ENCODE measurements around the gene INPP5D.

Gene INPP5D

DNA sequence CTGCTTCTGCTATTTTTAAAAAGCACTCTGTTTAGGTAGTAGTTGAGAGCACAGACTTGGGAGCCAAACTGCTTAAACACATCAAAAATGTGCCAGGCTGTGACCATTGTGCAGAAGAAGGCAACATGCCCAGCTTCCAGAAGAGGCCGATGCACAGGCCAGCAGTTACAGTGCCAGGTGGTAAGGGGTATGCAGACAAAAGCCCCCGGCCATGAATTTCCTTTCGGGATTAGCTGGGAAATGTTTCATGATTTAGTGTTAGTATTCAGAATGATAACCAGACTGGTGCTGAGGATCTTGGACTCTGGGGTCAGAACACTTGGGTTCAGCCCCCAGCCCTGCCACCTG lies 151.4 kb downstream of the INPP5D start:
- H3K27me3 ChIP-seq (ENCODE audit: insufficient read depth, low read length) = no peaks in the 10 kb centered on the region
- H2AFZ ChIP-seq (ENCODE audit: low read length, unreplicated experiment) = no peak overlapping the region
- H3K79me2 ChIP-seq (ENCODE audit: control insufficient read depth, insufficient read depth, low read length, unreplicated experiment) = no peaks in the 10 kb centered on the region
- H3K27ac ChIP-seq (ENCODE audit: low read depth, low read length) = no peak overlapping the region
- peak overlapping the region; percentile 54; the same call in 1 of the 2 replicates for H3K4me3 ChIP-seq (ENCODE audit: low read depth, low read length)
- H3K4me1 ChIP-seq (ENCODE audit: control insufficient read depth, insufficient read depth, low read length, unreplicated experiment) = peaks cover 29% of the 10 kb centered on the region
- H3K36me3 ChIP-seq (ENCODE audit: insufficient read depth, low read length) = no peaks in the 10 kb centered on the region

DNA sequence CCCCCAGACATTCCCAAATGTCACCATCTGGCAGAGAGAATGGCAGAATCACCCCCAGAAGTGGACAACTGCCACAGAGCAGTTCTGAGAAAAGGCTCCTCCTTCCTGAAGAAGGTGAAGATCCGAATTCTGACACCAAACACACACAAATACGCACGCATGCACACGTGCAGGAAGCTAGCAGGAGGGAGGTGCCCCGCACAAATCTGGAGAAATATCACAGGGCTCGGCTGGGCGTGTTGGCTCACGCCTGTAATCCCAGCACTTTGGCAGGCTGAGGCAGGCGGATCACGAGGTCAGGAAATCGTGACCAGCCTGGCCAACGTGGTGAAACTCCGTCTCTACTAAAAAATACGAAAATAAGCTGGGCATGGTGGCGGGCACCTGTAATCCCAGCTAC lies 152.9 kb downstream of the INPP5D start:
- Histone ChIP-seq H2AFZ (ENCODE audit: low read length, unreplicated experiment) (no peak overlapping the region), H3K27ac (ENCODE audit: low read depth, low read length) (no peak overlapping the region), H3K27me3 (ENCODE audit: insufficient read depth, low read length) (no peaks in the 10 kb centered on the region), H3K36me3 (ENCODE audit: insufficient read depth, low read length) (no peaks in the 10 kb centered on the region), H3K4me3 (ENCODE audit: low read depth, low read length) (no peak overlapping the region), H3K4me1 (ENCODE audit: control insufficient read depth, insufficient read depth, low read length, unreplicated experiment) (peaks cover 26% of the 10 kb centered on the region), H3K79me2 (ENCODE audit: control insufficient read depth, insufficient read depth, low read length, unreplicated experiment) (no peaks in the 10 kb centered on the region)

DNA sequence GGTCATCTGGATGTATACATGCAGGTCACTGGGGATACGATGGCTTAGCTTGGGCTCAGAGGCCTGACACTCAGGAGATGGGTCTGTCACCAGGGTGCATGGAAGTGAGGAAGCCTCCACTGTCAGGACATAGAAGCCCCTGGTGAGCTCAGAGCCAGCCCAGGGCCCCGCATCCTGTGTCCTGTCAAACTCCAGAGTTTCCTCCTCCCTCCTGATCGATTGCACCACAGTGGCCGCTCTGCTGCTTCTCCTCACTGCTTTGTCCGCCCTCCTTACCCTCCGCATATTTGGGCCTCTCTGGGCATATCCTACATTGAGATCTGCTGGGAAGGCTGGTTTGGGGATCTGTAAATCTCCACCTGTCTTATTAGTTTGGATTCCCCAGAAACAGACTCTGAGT lies 153.8 kb downstream of the INPP5D start:
- Histone ChIP-seq H3K79me2 (ENCODE audit: control insufficient read depth, insufficient read depth, low read length, unreplicated experiment) (no peaks in the 10 kb centered on the region), H3K4me3 (ENCODE audit: low read depth, low read length) (no peak overlapping the region), H3K4me1 (ENCODE audit: control insufficient read depth, insufficient read depth, low read length, unreplicated experiment) (peaks cover 16% of the 10 kb centered on the region), H2AFZ (ENCODE audit: low read length, unreplicated experiment) (no peak overlapping the region), H3K36me3 (ENCODE audit: insufficient read depth, low read length) (no peaks in the 10 kb centered on the region), H3K27ac (ENCODE audit: low read depth, low read length) (no peak overlapping the region), H3K27me3 (ENCODE audit: insufficient read depth, low read length) (no peaks in the 10 kb centered on the region; the same call in 1 of the 2 replicates)

DNA sequence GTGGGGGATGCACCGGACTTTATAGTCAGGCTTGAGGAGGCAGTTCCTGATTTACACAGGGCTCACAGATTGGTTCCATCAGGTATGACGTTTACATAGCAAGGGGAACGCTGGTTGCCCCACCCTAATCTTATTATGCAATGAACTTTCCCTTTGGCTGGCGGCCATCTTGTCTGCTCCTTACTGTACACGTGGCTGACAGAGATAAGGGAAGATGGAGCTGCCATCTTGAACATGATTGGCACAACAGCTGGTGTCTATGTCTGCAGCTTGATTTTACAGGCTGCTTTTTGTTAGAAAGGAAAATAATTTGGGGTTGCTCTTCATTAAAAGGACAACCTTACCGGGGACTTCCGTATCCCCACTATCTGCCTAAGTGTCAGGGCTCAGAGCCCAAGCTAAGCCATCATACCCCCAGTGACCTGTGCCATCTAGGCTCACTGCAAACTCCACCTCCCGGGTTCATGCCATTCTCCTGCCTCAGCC lies 157.8 kb downstream of the INPP5D start:
- Histone ChIP-seq H3K27ac (ENCODE audit: low read depth, low read length) (no peak overlapping the region), H3K36me3 (ENCODE audit: insufficient read depth, low read length) (no peaks in the 10 kb centered on the region), H3K4me3 (ENCODE audit: low read depth, low read length) (no peak overlapping the region), H3K79me2 (ENCODE audit: control insufficient read depth, insufficient read depth, low read length, unreplicated experiment) (no peaks in the 10 kb centered on the region), H3K27me3 (ENCODE audit: insufficient read depth, low read length) (peaks cover 10% of the 10 kb centered on the region), H2AFZ (ENCODE audit: low read length, unreplicated experiment) (no peak overlapping the region), H3K4me1 (ENCODE audit: control insufficient read depth, insufficient read depth, low read length, unreplicated experiment) (no peaks in the 10 kb centered on the region)

DNA sequence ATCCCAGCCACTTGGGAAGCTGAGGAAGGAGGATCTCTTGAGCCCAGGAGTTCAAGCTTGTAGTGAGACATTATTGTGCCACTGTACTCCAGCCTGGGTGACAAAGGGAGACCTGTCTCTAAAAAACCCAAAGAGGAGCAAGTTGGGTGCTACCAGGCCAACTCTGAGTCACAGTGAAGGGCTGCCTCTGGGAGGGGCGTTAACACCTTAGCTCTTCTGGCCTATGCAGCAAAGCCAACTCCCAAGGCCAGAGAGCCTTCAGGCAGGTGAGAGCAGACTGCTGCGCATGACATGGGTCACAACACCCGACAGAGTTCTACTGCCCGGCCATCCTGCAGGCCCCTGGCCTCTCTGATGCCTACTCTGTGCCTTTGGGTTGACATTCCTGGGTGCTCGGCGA lies 158.7 kb downstream of the INPP5D start:
- no peak overlapping the region for H2AFZ ChIP-seq (ENCODE audit: low read length, unreplicated experiment)
- H3K36me3 ChIP-seq (ENCODE audit: insufficient read depth, low read length) = no peaks in the 10 kb centered on the region
- H3K4me3 ChIP-seq (ENCODE audit: low read depth, low read length) = no peak overlapping the region

DNA sequence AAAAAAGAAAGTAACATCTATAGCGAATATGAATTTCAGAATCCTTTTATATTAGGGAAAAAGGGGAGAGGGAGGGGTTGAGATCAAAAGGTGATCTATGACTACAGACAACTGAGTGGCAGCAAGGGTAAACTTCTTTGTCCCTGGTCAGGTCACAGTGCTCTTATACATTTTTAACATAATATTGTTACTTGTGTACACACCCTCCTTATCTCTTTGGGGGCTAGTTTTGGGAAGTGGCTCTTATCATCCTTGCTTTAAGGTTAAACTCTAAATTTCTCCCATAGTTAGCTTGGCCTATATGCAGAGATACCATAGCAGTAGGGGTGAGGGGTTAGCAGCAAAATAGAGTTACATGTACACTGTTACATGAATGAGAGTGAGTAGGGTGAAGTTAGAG lies 159.7 kb downstream of the INPP5D start:
- Histone ChIP-seq H3K4me3 (ENCODE audit: low read depth, low read length) (no peak overlapping the region), H3K36me3 (ENCODE audit: insufficient read depth, low read length) (no peaks in the 10 kb centered on the region), H3K27ac (ENCODE audit: low read depth, low read length) (no peak overlapping the region), H2AFZ (ENCODE audit: low read length, unreplicated experiment) (no peak overlapping the region), H3K4me1 (ENCODE audit: control insufficient read depth, insufficient read depth, low read length, unreplicated experiment) (no peaks in the 10 kb centered on the region), H3K79me2 (ENCODE audit: control insufficient read depth, insufficient read depth, low read length, unreplicated experiment) (no peaks in the 10 kb centered on the region), H3K27me3 (ENCODE audit: insufficient read depth, low read length) (peaks cover 18% of the 10 kb centered on the region)

More for the DNA sequence above, 158.7 kb downstream of the INPP5D start:
- Histone ChIP-seq H3K79me2 (ENCODE audit: control insufficient read depth, insufficient read depth, low read length, unreplicated experiment) (no peaks in the 10 kb centered on the region), H3K4me1 (ENCODE audit: control insufficient read depth, insufficient read depth, low read length, unreplicated experiment) (no peaks in the 10 kb centered on the region), H3K27me3 (ENCODE audit: insufficient read depth, low read length) (peaks cover 10% of the 10 kb centered on the region), H3K27ac (ENCODE audit: low read depth, low read length) (no peak overlapping the region)

DNA sequence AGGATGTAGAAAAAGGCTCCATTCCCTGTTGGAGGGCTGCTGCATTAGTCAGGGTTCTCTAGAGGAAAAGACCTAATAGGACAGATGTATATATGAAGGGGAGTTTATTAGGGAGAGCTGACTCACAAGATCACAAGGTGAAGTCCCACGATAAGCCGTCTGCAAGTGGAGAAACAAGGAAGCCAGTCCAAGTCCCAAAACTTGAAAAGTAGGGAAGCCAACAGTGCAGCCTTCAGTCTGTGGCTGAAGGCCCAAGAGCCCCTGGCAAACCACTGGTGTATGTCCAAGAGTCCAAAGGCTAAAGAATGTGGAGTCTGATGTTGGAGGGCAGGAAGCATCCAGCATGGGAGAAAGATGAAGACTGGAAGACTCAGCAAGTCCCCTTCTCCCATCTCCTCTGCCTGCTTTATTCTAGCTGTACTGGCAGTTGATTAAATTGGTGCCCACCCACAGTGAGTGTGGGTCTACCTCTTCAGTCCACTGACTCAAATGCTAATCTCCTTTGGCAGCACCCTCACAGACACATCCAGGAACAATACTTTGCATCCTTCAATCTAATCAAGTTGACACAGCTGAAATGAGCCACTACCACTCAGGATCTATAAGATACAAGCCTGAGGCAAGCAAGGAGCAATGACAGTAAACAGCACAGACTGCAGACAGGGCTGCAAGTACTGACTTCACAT lies 161.4 kb downstream of the INPP5D start:
- no peak overlapping the region for H3K27ac ChIP-seq (ENCODE audit: low read depth, low read length)
- H3K36me3 ChIP-seq (ENCODE audit: insufficient read depth, low read length) = no peaks in the 10 kb centered on the region
- H3K27me3 ChIP-seq (ENCODE audit: insufficient read depth, low read length) = peaks cover 31% of the 10 kb centered on the region
- H3K79me2 ChIP-seq (ENCODE audit: control insufficient read depth, insufficient read depth, low read length, unreplicated experiment) = no peaks in the 10 kb centered on the region
- H3K4me3 ChIP-seq (ENCODE audit: low read depth, low read length) = no peak overlapping the region
- no peaks in the 10 kb centered on the region for H3K4me1 ChIP-seq (ENCODE audit: control insufficient read depth, insufficient read depth, low read length, unreplicated experiment)
- H2AFZ ChIP-seq (ENCODE audit: low read length, unreplicated experiment) = no peak overlapping the region

DNA sequence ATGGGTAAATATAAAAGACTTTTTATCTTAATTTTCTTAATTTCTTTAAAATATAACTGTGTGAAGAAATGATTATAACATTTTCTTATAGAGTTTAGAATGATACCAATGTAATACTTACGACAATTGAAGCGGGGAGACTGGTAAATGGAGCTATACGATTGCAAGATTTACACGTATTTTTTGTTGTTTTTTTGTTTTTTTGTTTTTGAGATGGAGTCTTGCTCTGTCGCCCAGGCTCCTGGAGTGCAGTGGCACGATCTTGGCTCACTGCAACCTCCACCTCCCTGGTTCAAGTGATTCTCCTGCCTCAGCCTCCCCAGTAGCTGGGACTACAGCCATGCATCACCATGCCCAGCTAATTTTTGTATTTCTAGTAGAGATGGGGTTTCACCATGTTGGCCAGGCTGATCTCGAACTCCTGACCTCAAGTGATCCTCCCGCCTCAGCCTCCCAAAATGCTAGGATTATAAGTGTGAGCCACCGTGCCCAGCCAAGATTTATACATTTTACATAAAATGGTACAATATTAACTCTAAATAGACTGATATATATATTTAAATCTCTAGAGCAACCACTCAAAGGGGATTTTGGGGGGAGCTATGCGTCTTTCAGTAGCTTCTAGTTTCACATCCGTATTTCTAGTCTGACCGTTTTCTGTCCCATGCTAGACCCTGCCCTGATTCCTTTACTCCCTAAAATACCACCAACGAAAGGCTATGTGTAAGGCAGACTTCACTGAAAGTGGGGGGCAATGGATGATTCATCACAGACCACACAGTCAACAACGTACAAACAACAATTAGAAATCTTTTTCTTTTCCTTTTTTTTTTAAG lies 163.1 kb downstream of the INPP5D start:
- H2AFZ ChIP-seq (ENCODE audit: low read length, unreplicated experiment) = no peak overlapping the region
- no peaks in the 10 kb centered on the region for H3K79me2 ChIP-seq (ENCODE audit: control insufficient read depth, insufficient read depth, low read length, unreplicated experiment)
- no peaks in the 10 kb centered on the region for H3K4me1 ChIP-seq (ENCODE audit: control insufficient read depth, insufficient read depth, low read length, unreplicated experiment)
- no peak overlapping the region for H3K27ac ChIP-seq (ENCODE audit: low read depth, low read length)
- H3K27me3 ChIP-seq (ENCODE audit: insufficient read depth, low read length) = peaks cover 43% of the 10 kb centered on the region
- no peak overlapping the region for H3K4me3 ChIP-seq (ENCODE audit: low read depth, low read length)
- no peaks in the 10 kb centered on the region for H3K36me3 ChIP-seq (ENCODE audit: insufficient read depth, low read length)

DNA sequence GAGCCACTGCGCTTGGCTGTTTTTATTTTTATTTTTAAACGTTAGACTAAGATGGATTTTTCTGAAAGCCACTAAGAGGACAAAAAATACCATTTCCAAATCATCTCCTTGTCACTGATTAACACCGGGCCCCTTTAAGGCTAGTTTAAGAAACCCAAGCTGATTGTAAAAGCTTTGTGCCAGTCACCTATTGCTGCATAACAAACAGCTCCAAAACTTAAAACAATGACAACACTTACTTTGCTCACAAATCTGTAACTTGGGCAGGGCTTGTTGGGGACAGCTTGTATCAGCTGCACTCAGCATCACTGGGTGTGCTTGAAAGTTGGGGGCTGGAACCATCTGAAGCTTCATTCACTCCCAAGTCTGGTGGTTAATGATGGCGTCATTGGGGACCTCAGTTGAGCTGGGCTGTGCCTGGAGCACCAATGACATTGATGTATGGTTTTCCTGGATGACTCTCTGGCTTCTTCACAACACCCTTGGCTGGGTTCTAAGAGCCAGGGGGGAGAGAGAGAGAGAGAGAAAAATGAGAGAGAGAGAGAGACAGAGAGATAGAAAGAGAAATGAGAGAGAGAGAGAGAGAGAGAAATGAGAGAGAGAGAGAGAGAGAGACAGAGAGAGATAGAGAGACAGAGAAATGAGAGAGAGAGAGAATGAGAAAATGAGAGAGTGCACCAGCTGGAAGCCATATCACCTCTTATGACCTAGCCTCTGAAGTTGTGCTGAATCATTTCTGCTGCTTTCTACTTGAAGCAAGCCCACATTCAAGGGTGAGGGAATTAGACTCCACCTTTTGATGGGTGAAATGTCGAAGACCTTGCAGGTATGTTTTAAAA lies 165.3 kb downstream of the INPP5D start:
- H2AFZ ChIP-seq (ENCODE audit: low read length, unreplicated experiment) = no peak overlapping the region
- peaks cover 47% of the 10 kb centered on the region for H3K27me3 ChIP-seq (ENCODE audit: insufficient read depth, low read length)
- no peaks in the 10 kb centered on the region for H3K79me2 ChIP-seq (ENCODE audit: control insufficient read depth, insufficient read depth, low read length, unreplicated experiment)
- H3K4me1 ChIP-seq (ENCODE audit: control insufficient read depth, insufficient read depth, low read length, unreplicated experiment) = no peaks in the 10 kb centered on the region
- no peak overlapping the region for H3K27ac ChIP-seq (ENCODE audit: low read depth, low read length)
- no peaks in the 10 kb centered on the region for H3K36me3 ChIP-seq (ENCODE audit: insufficient read depth, low read length)
- H3K4me3 ChIP-seq (ENCODE audit: low read depth, low read length) = no peak overlapping the region

DNA sequence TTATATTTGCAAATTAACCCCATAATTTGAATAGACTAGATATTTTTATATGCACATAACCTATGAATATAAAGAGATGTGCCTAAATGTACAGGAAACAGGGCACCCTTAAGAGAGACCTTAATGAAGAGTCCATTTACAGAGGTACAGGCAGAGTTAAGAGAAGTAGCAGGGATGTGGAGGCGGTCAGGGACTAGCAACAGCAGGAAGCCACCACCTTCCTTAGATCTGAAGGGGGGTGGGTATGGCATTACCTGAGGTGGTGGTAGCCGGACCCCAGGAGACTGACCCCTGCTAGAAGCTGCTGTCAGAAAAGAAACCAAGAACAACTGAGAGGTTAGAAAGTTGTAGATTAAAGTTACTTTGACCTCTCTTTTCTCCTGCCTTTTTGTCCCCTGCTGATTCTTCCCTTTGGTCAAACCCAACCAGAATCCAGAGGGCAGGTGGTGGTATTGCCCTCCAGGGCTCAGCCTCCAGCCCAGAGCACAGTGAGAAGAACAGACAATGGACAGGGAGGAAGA lies 166.4 kb downstream of the INPP5D start:
- Histone ChIP-seq H2AFZ (ENCODE audit: low read length, unreplicated experiment) (no peak overlapping the region), H3K36me3 (ENCODE audit: insufficient read depth, low read length) (no peaks in the 10 kb centered on the region), H3K4me1 (ENCODE audit: control insufficient read depth, insufficient read depth, low read length, unreplicated experiment) (no peaks in the 10 kb centered on the region), H3K4me3 (ENCODE audit: low read depth, low read length) (no peak overlapping the region), H3K79me2 (ENCODE audit: control insufficient read depth, insufficient read depth, low read length, unreplicated experiment) (no peaks in the 10 kb centered on the region), H3K27me3 (ENCODE audit: insufficient read depth, low read length) (peaks cover 43% of the 10 kb centered on the region), H3K27ac (ENCODE audit: low read depth, low read length) (no peak overlapping the region)
